Thyroid gland (tissue), 4 donors: Measurements from ENCODE around the gene TYR.

Experiments used
- CTCF ChIP-seq, 6 experiments: fragments of 200-600 bp in 3 of 6; fragments of 450-650 bp in 3 of 6; sonication (generic) in 3 of 6; IDR thresholded peaks; one replicate each; pipeline ENCODE4 v1.5.1; 2016 to 2019; ENCODE audit warnings: antibody characterized with exemption in 6 of 6, mild to moderate bottlenecking in 2 of 6, inconsistent platforms in 1 of 6, moderate library complexity in 1 of 6
- POLR2A ChIP-seq, 2 donors: fragments of 450-650 bp; IDR thresholded peaks; one replicate each; pipeline ENCODE4 v1.6.1; 2017; ENCODE audit warnings: antibody characterized with exemption in 2 of 2, mild to moderate bottlenecking in 2 of 2, moderate library complexity in 1 of 2

GRCh38 chr11:89203814-89204213 lies 26.1 kb downstream of the TYR start:
- TF ChIP-seq CTCF (IDR thresholded peaks at IDR 0.05) = no peak
- no peak for TF ChIP-seq POLR2A (IDR thresholded peaks at IDR 0.05)
